ENCODE measurements around the gene CXCR1. TPM values are rescaled to one million over a fixed set of nuclear protein-coding genes. Genes with fewer than 3 reads are reported as not detected.

The CXCR1 gene
- polyA plus RNA-seq (2013): not detected in 2 replicates

GRCh38 chr2:218166791-218167190 is at the start of gene CXCR1:
Gene CXCR1 (minus strand): TSS chr2:218166962. CDS start chr2:218165211, 1,751 bp downstream.
- H3K36me3 ChIP-seq (ENCODE audit: control insufficient read depth in 1 of 2, insufficient read depth in 2 of 2, low read length in 2 of 2): no peaks in the 10 kb centered on the region
- H3K4ac ChIP-seq (ENCODE audit: low read depth, low read length): no peak within 1 kb of the TSS
- H4K8ac ChIP-seq (ENCODE audit: low read depth, low read length): no peak within 1 kb of the TSS

GRCh38 chr2:218216336-218216673 is 49.5 kb upstream of the CXCR1 start:
- H3K9ac ChIP-seq (ENCODE audit: low read length): no peak overlapping the region
- no peak overlapping the region for H2BK12ac ChIP-seq (ENCODE audit: low read length)
- peak overlapping the region; percentile 25 for H4K91ac ChIP-seq (ENCODE audit: low read depth, low read length)
- WGBS (ENCODE audit: extremely low coverage, insufficient coverage, insufficient read length): no CpG with 5 or more reads among the region's 9 CpGs
- no peaks in the 10 kb centered on the region for H3K9me3 ChIP-seq (ENCODE audit: insufficient read depth, low read depth, low read length)
- H3K4ac ChIP-seq (ENCODE audit: low read depth, low read length): peak overlapping the region; percentile 28
- peaks cover 8 to 15% of the 10 kb centered on the region in 2 experiments for H3K4me1 ChIP-seq (ENCODE audit: control insufficient read depth in 1 of 2, insufficient read depth in 2 of 2, low read length in 2 of 2)
- H2AK5ac ChIP-seq (ENCODE audit: low read length): no peak overlapping the region
- no peaks in the 10 kb centered on the region for H3K27me3 ChIP-seq (ENCODE audit: insufficient read depth, low read length)
- H3K79me2 ChIP-seq (ENCODE audit: control insufficient read depth, insufficient read depth, low read length, poor library complexity): peaks cover 28% of the 10 kb centered on the region
- H3K18ac ChIP-seq (ENCODE audit: low read length): no peak overlapping the region
- peak overlapping the region; percentile 85 for H4K8ac ChIP-seq (ENCODE audit: low read depth, low read length)
- H3K14ac ChIP-seq (ENCODE audit: low read length): no peak overlapping the region
- H2BK5ac ChIP-seq (ENCODE audit: low read depth, low read length, poor library complexity): no peak overlapping the region
- H3K36me3 ChIP-seq (ENCODE audit: control insufficient read depth in 1 of 2, insufficient read depth in 2 of 2, low read length in 2 of 2): peaks cover 2 to 9% of the 10 kb centered on the region in 2 experiments
- peak overlapping the region; percentile 48 for H2AFZ ChIP-seq (ENCODE audit: insufficient read depth, low read length, poor library complexity)
- peak overlapping the region; percentile 67 for H3K4me3 ChIP-seq (ENCODE audit: low read depth, low read length)
- no peak overlapping the region for H3K23ac ChIP-seq (ENCODE audit: low read length)
- peak overlapping the region; percentile 72 for H4K12ac ChIP-seq (ENCODE audit: low read depth, low read length)
- H2BK120ac ChIP-seq (ENCODE audit: insufficient read depth, low read length, poor library complexity): no peak overlapping the region
- peak overlapping the region; percentile 71 for H3K27ac ChIP-seq (ENCODE audit: low read depth, low read length)
- H3K4me2 ChIP-seq (ENCODE audit: low read length): peak overlapping the region; percentile 79
- peak; percentile 21 to 62 for DNase-seq
- peaks cover 16% of the 10 kb centered on the region for H3K79me1 ChIP-seq (ENCODE audit: low read length)

More at GRCh38 chr2:218166791-218167190, at the start of gene CXCR1:
- H3K4me2 ChIP-seq (ENCODE audit: low read length): no peak within 1 kb of the TSS
- no peak within 1 kb of the TSS for H2AFZ ChIP-seq (ENCODE audit: insufficient read depth, low read length, poor library complexity)
- no peak within 1 kb of the TSS for H3K23ac ChIP-seq (ENCODE audit: low read length)
- no peak within 1 kb of the TSS for H2BK120ac ChIP-seq (ENCODE audit: insufficient read depth, low read length, poor library complexity)
- peaks cover 3% of the 10 kb centered on the region for H3K9me3 ChIP-seq (ENCODE audit: insufficient read depth, low read depth, low read length)
- H3K18ac ChIP-seq (ENCODE audit: low read length): no peak within 1 kb of the TSS
- H3K4me1 ChIP-seq (ENCODE audit: control insufficient read depth in 1 of 2, insufficient read depth in 2 of 2, low read length in 2 of 2): peaks cover 2 to 3% of the 10 kb centered on the region in 2 experiments
- H3K79me2 ChIP-seq (ENCODE audit: control insufficient read depth, insufficient read depth, low read length, poor library complexity): no peaks in the 10 kb centered on the region
- H3K27ac ChIP-seq (ENCODE audit: low read depth, low read length): no peak within 1 kb of the TSS
- WGBS (ENCODE audit: extremely low coverage, insufficient coverage, insufficient read length): no CpG with 5 or more reads among the region's 3 CpGs
- no peak within 1 kb of the TSS for H2BK12ac ChIP-seq (ENCODE audit: low read length)
- H3K14ac ChIP-seq (ENCODE audit: low read length): no peak within 1 kb of the TSS
- H2AK5ac ChIP-seq (ENCODE audit: low read length): no peak within 1 kb of the TSS
- H3K79me1 ChIP-seq (ENCODE audit: low read length): no peaks in the 10 kb centered on the region
- H3K27me3 ChIP-seq (ENCODE audit: insufficient read depth, low read length): no peaks in the 10 kb centered on the region
- H2BK5ac ChIP-seq (ENCODE audit: low read depth, low read length, poor library complexity): no peak within 1 kb of the TSS
- H4K12ac ChIP-seq (ENCODE audit: low read depth, low read length): no peak within 1 kb of the TSS
- no peak for DNase-seq
- no peak within 1 kb of the TSS for H4K91ac ChIP-seq (ENCODE audit: low read depth, low read length)
- H3K4me3 ChIP-seq (ENCODE audit: low read depth, low read length): no peak within 1 kb of the TSS
- no peak within 1 kb of the TSS for H3K9ac ChIP-seq (ENCODE audit: low read length)

- Histone ChIP-seq H3K4me3 (ENCODE audit: low read depth, low read length) (no peak overlapping the region), H3K9ac (ENCODE audit: low read length) (no peak overlapping the region), H3K4ac (ENCODE audit: low read depth, low read length) (no peak overlapping the region), H2AK5ac (ENCODE audit: low read length) (no peak overlapping the region), H3K79me2 (ENCODE audit: control insufficient read depth, insufficient read depth, low read length, poor library complexity) (peaks cover 14% of the 10 kb centered on the region), H3K23ac (ENCODE audit: low read length) (no peak overlapping the region), H3K18ac (ENCODE audit: low read length) (no peak overlapping the region), H3K4me1 (ENCODE audit: control insufficient read depth in 1 of 2, insufficient read depth in 2 of 2, low read length in 2 of 2) (peaks cover 0 to 3% of the 10 kb centered on the region in 2 experiments), H2BK5ac (ENCODE audit: low read depth, low read length, poor library complexity) (no peak overlapping the region), H2BK120ac (ENCODE audit: insufficient read depth, low read length, poor library complexity) (no peak overlapping the region), H2AFZ (ENCODE audit: insufficient read depth, low read length, poor library complexity) (no peak overlapping the region), H2BK12ac (ENCODE audit: low read length) (no peak overlapping the region), H3K27ac (ENCODE audit: low read depth, low read length) (no peak overlapping the region), H4K8ac (ENCODE audit: low read depth, low read length) (no peak overlapping the region), H3K36me3 (ENCODE audit: control insufficient read depth in 1 of 2, insufficient read depth in 2 of 2, low read length in 2 of 2) (no peaks in the 10 kb centered on the region), H3K14ac (ENCODE audit: low read length) (no peak overlapping the region), H4K12ac (ENCODE audit: low read depth, low read length) (no peak overlapping the region), H4K91ac (ENCODE audit: low read depth, low read length) (no peak overlapping the region), H3K4me2 (ENCODE audit: low read length) (no peak overlapping the region), H3K79me1 (ENCODE audit: low read length) (peaks cover 13% of the 10 kb centered on the region), H3K9me3 (ENCODE audit: insufficient read depth, low read depth, low read length) (no peaks in the 10 kb centered on the region), H3K27me3 (ENCODE audit: insufficient read depth, low read length) (no peaks in the 10 kb centered on the region)
- DNase-seq: no peak
- no CpG with 5 or more reads among the region's 1 CpG for WGBS (ENCODE audit: extremely low coverage, insufficient coverage, insufficient read length)
Observed at GRCh38 chr2:218214116-218214515, 47.4 kb upstream of the CXCR1 start.

GRCh38 chr2:218209078-218209477 is 42.3 kb upstream of the CXCR1 start:
- DNase-seq: no peak

More at GRCh38 chr2:218209078-218209477, 42.3 kb upstream of the CXCR1 start:
- no peak overlapping the region for H3K4ac ChIP-seq (ENCODE audit: low read depth, low read length)
- H3K27ac ChIP-seq (ENCODE audit: low read depth, low read length): no peak overlapping the region
- no peak overlapping the region for H3K4me2 ChIP-seq (ENCODE audit: low read length)
- no peaks in the 10 kb centered on the region for H3K79me1 ChIP-seq (ENCODE audit: low read length)
- no peak overlapping the region for H3K23ac ChIP-seq (ENCODE audit: low read length)
- no peak overlapping the region for H3K18ac ChIP-seq (ENCODE audit: low read length)
- no peak overlapping the region for H2AFZ ChIP-seq (ENCODE audit: insufficient read depth, low read length, poor library complexity)
- no peak overlapping the region for H4K91ac ChIP-seq (ENCODE audit: low read depth, low read length)
- H3K79me2 ChIP-seq (ENCODE audit: control insufficient read depth, insufficient read depth, low read length, poor library complexity): no peaks in the 10 kb centered on the region
- no peak overlapping the region for H3K4me3 ChIP-seq (ENCODE audit: low read depth, low read length)
- H3K14ac ChIP-seq (ENCODE audit: low read length): no peak overlapping the region
- H2BK5ac ChIP-seq (ENCODE audit: low read depth, low read length, poor library complexity): no peak overlapping the region
- H3K4me1 ChIP-seq (ENCODE audit: control insufficient read depth in 1 of 2, insufficient read depth in 2 of 2, low read length in 2 of 2): no peaks in the 10 kb centered on the region
- H4K8ac ChIP-seq (ENCODE audit: low read depth, low read length): no peak overlapping the region
- H3K9me3 ChIP-seq (ENCODE audit: insufficient read depth, low read depth, low read length): no peaks in the 10 kb centered on the region
- no peak overlapping the region for H2BK12ac ChIP-seq (ENCODE audit: low read length)
- no peak overlapping the region for H4K12ac ChIP-seq (ENCODE audit: low read depth, low read length)
- no peaks in the 10 kb centered on the region for H3K27me3 ChIP-seq (ENCODE audit: insufficient read depth, low read length)
- no CpG with 5 or more reads among the region's 3 CpGs for WGBS (ENCODE audit: extremely low coverage, insufficient coverage, insufficient read length)
- H3K9ac ChIP-seq (ENCODE audit: low read length): no peak overlapping the region
- no peaks in the 10 kb centered on the region for H3K36me3 ChIP-seq (ENCODE audit: control insufficient read depth in 1 of 2, insufficient read depth in 2 of 2, low read length in 2 of 2)
- no peak overlapping the region for H2BK120ac ChIP-seq (ENCODE audit: insufficient read depth, low read length, poor library complexity)
- H2AK5ac ChIP-seq (ENCODE audit: low read length): no peak overlapping the region
